ENCODE results near the gene DYNLT1. TPM values are rescaled to one million over a fixed set of nuclear protein-coding genes. Genes with fewer than 3 reads are reported as not detected.

Gene DYNLT1
- polyA plus RNA-seq, 1 donor from 2014 or later = 320 TPM

DNA sequence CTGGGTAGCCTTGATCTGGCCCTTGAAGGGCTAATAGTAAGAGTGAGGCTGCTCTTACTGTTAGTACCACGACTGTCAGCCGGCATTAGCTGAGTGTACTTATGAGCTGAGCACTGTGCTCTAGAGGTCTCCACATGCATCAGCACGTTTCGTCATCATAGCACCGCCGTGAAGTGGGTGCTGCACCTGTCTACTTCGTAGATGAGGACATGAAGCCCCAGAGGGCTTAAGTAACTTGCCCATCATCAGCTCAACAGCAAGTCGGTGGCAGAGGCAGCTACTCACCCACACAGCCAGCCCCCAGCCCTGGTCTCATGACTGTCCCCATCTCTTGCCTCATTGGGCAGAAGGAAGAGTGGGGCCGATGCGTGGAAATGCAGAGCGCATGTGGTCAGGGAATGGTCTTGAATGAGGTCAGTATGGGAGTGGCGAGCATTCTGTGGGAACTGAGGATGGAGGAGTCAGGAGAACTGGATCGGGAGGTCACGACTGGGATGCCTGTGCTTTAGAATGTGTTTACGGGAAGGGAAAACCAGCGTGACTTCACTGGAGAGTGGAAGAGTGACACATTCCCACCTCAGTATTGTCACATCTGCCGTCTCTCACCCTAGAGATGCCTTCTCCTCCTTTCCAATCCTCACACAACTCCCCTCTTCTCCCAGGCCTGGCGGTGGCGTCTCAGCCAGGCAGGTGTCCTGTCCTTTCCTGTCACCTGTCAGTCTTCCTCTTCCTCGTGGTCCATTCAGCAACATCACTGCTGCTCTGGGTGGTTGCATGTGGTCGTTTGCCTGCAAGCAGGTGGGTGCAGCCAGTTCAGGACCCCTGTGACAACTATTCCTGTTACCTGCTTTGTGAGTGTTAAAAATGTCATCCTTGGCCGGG is 11.3 kb upstream of the DYNLT1 start:
- no peaks in the 10 kb centered on the region for H3K9me3 ChIP-seq (ENCODE audit: low read length)
- H3K9ac ChIP-seq (ENCODE audit: low read length) = no peak overlapping the region
- H4K20me1 ChIP-seq (ENCODE audit: insufficient read depth) = no peaks in the 10 kb centered on the region
- no peak overlapping the region for H3K4me3 ChIP-seq (ENCODE audit: low read length)
- H3K27me3 ChIP-seq (ENCODE audit: insufficient read depth, low read depth, low read length) = no peaks in the 10 kb centered on the region
- TF ChIP-seq MXI1 (conservative IDR thresholded peaks at IDR 0.05; ENCODE audit: poor library complexity, severe bottlenecking) = no peak
- TF ChIP-seq, protein P1, sequence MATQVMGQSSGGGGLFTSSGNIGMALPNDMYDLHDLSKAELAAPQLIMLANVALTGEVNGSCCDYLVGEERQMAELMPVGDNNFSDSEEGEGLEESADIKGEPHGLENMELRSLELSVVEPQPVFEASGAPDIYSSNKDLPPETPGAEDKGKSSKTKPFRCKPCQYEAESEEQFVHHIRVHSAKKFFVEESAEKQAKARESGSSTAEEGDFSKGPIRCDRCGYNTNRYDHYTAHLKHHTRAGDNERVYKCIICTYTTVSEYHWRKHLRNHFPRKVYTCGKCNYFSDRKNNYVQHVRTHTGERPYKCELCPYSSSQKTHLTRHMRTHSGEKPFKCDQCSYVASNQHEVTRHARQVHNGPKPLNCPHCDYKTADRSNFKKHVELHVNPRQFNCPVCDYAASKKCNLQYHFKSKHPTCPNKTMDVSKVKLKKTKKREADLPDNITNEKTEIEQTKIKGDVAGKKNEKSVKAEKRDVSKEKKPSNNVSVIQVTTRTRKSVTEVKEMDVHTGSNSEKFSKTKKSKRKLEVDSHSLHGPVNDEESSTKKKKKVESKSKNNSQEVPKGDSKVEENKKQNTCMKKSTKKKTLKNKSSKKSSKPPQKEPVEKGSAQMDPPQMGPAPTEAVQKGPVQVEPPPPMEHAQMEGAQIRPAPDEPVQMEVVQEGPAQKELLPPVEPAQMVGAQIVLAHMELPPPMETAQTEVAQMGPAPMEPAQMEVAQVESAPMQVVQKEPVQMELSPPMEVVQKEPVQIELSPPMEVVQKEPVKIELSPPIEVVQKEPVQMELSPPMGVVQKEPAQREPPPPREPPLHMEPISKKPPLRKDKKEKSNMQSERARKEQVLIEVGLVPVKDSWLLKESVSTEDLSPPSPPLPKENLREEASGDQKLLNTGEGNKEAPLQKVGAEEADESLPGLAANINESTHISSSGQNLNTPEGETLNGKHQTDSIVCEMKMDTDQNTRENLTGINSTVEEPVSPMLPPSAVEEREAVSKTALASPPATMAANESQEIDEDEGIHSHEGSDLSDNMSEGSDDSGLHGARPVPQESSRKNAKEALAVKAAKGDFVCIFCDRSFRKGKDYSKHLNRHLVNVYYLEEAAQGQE (IDR thresholded peaks at IDR 0.05; ENCODE audit: borderline replicate concordance) = no peak
- no peak for TF ChIP-seq CTCF (IDR thresholded peaks at IDR 0.05; ENCODE audit: poor library complexity, severe bottlenecking)
- no peak for TF ChIP-seq EP300 (conservative IDR thresholded peaks at IDR 0.05; ENCODE audit: poor library complexity, severe bottlenecking)
- TF ChIP-seq TAF1 (IDR thresholded peaks at IDR 0.05; ENCODE audit: low read depth) = no peak
- TF ChIP-seq SMC3 (conservative IDR thresholded peaks at IDR 0.05; ENCODE audit: poor library complexity) = no peak
- no peak for TF ChIP-seq EZH2 (IDR thresholded peaks at IDR 0.05; ENCODE audit: borderline replicate concordance, insufficient read depth, low read length, poor library complexity, severe bottlenecking)
- TF ChIP-seq POLR2AphosphoS5 (IDR thresholded peaks at IDR 0.05) = no peak
- TF ChIP-seq RAD21 (conservative IDR thresholded peaks at IDR 0.05) = no peak
- H3K79me2 ChIP-seq (replicated peaks; ENCODE audit: insufficient read depth, low read length) = no peaks in the 10 kb centered on the region
- H3K4me2 ChIP-seq (ENCODE audit: low read length) = no peak overlapping the region
- H3K27ac ChIP-seq (ENCODE audit: low read length) = no peak overlapping the region
- H3F3A ChIP-seq (ENCODE audit: insufficient read depth, low read length, poor library complexity, severe bottlenecking) = no peaks in the 10 kb centered on the region
- H2AFZ ChIP-seq (ENCODE audit: low read depth, low read length) = no peak overlapping the region
- no peaks in the 10 kb centered on the region for H3K9me2 ChIP-seq (ENCODE audit: insufficient read depth, low read length)
- no peaks in the 10 kb centered on the region for H3K36me3 ChIP-seq (ENCODE audit: insufficient read depth, low read length)

DNA sequence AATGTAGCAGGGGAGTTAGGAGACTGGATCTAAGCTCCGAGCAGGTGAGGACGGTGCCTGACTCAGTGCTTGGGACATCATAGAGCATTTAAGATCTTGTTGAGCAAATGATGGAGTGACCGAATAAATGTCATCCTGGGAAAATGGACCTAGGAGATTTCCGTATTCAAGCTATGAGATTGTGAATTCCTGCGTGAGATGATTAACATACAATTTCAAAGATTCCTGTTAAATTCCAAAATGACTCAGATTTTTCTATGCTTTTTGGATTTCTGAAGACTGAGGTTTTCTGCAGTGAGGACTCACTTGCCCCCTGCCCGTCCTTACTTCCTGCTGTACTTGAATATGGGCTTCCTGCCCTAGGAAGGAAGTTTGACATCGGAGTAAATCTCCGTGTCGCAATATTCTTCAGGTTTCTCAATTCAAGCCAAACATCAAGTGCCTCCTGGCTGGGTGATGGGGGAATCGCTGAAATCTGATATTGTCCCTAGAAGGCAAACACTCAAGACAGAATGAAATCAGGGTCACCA is 10.5 kb upstream of the DYNLT1 start:
- H3K4me3 ChIP-seq (ENCODE audit: low read length) = no peak overlapping the region
- H3K27me3 ChIP-seq (ENCODE audit: insufficient read depth, low read depth, low read length) = no peaks in the 10 kb centered on the region
- TF ChIP-seq POLR2AphosphoS5 (IDR thresholded peaks at IDR 0.05) = no peak
- TF ChIP-seq, protein P1 (IDR thresholded peaks at IDR 0.05; ENCODE audit: borderline replicate concordance) = no peak
- TF ChIP-seq EZH2 (IDR thresholded peaks at IDR 0.05; ENCODE audit: borderline replicate concordance, insufficient read depth, low read length, poor library complexity, severe bottlenecking) = no peak
- no peak for TF ChIP-seq TAF1 (IDR thresholded peaks at IDR 0.05; ENCODE audit: low read depth)
- no peak for TF ChIP-seq SMC3 (conservative IDR thresholded peaks at IDR 0.05; ENCODE audit: poor library complexity)
- TF ChIP-seq RAD21 (conservative IDR thresholded peaks at IDR 0.05) = no peak
- no peak for TF ChIP-seq MXI1 (conservative IDR thresholded peaks at IDR 0.05; ENCODE audit: poor library complexity, severe bottlenecking)
- no peak for TF ChIP-seq EP300 (conservative IDR thresholded peaks at IDR 0.05; ENCODE audit: poor library complexity, severe bottlenecking)
- no peak for TF ChIP-seq CTCF (IDR thresholded peaks at IDR 0.05; ENCODE audit: poor library complexity, severe bottlenecking)
- H2AFZ ChIP-seq (ENCODE audit: low read depth, low read length) = no peak overlapping the region
- H3K9ac ChIP-seq (ENCODE audit: low read length) = no peak overlapping the region
- H3F3A ChIP-seq (ENCODE audit: insufficient read depth, low read length, poor library complexity, severe bottlenecking) = no peaks in the 10 kb centered on the region
- H4K20me1 ChIP-seq (ENCODE audit: insufficient read depth) = no peaks in the 10 kb centered on the region
- no peaks in the 10 kb centered on the region for H3K9me3 ChIP-seq (ENCODE audit: low read length)
- no peaks in the 10 kb centered on the region for H3K79me2 ChIP-seq (replicated peaks; ENCODE audit: insufficient read depth, low read length)
- H3K36me3 ChIP-seq (ENCODE audit: insufficient read depth, low read length) = no peaks in the 10 kb centered on the region
- H3K4me2 ChIP-seq (ENCODE audit: low read length) = no peak overlapping the region
- no peaks in the 10 kb centered on the region for H3K9me2 ChIP-seq (ENCODE audit: insufficient read depth, low read length)
- H3K27ac ChIP-seq (ENCODE audit: low read length) = no peak overlapping the region

Measured in neural cell (in vitro differentiated cells).